H1 (cell line): ENCODE results near the gene HMGCS2. TPM values are rescaled to one million over a fixed set of nuclear protein-coding genes. Genes with fewer than 3 reads are reported as not detected.

Source experiments
- CTCF ChIA-PET: fragments of 300-600 bp; sonication (Branson Sonifier 250); formaldehyde crosslinking; loops from one replicate; lab custom pipeline; 2021; ENCODE audit not compliant: partially characterized antibody; lab: Charles Lee
- POLR2A ChIA-PET: fragments of 300-600 bp; sonication (Branson Sonifier 250); formaldehyde crosslinking; loops from one replicate; lab custom pipeline; 2021; ENCODE audit warnings: inconsistent platforms; ENCODE audit not compliant: partially characterized antibody; lab: Charles Lee
- DNase-seq, 2 experiments: peaks; one replicate each; pipeline versions ENCODE4 v3.0.0 to v3.0.0-alpha.2; 2010 to 2022; ENCODE audit warnings: low spot score in 2 of 2, low read depth in 1 of 2, mixed read lengths in 1 of 2
- FAIRE-seq: peaks from 2 replicates; lab custom pipeline; 2011; peaks lifted over from hg19 to GRCh38; lab: Jason Lieb, UNC
- H2AFZ ChIP-seq: 2 replicates; pipeline ENCODE4 v1.8.1; 2012; ENCODE audit warnings: low read length, inconsistent platforms
- H2AK5ac ChIP-seq: 2 replicates; pipeline ENCODE4 v1.6.1; 2013; ENCODE audit warnings: low read depth, low read length
- H2BK120ac ChIP-seq: replicated peaks from 2 replicates; pipeline ENCODE3; 2013; ENCODE audit warnings: low read depth, low read length, inconsistent platforms
- H2BK12ac ChIP-seq: 2 replicates; pipeline ENCODE4 v1.6.1; 2013; ENCODE audit warnings: low read depth, low read length
- H2BK15ac ChIP-seq: 2 replicates; pipeline ENCODE4 v1.6.1; 2013; ENCODE audit warnings: low read length
- H2BK20ac ChIP-seq: 2 replicates; pipeline ENCODE4 v1.6.1; 2013; ENCODE audit warnings: low read length
- H2BK5ac ChIP-seq: 2 replicates; pipeline ENCODE4 v1.6.1; 2013; ENCODE audit warnings: low read depth, low read length
- H3K14ac ChIP-seq: 2 replicates; pipeline ENCODE4 v1.6.1; 2013; ENCODE audit warnings: inconsistent platforms; ENCODE audit not compliant: insufficient read length
- H3K18ac ChIP-seq: 2 replicates; pipeline ENCODE4 v1.6.1; 2013; ENCODE audit warnings: low read length; ENCODE audit errors: extremely low read depth
- H3K23ac ChIP-seq: 2 replicates; pipeline ENCODE4 v1.6.1; 2013; ENCODE audit warnings: inconsistent platforms; ENCODE audit not compliant: insufficient read length
- H3K23me2 ChIP-seq: 2 replicates; pipeline ENCODE4 v1.6.1; 2013; ENCODE audit warnings: low read depth, low read length
- H3K27ac ChIP-seq: 2 replicates; pipeline ENCODE4 v1.6.1; 2011; ENCODE audit warnings: low read depth, low read length, inconsistent platforms
- H3K27me3 ChIP-seq, 4 experiments: replicated peaks in 1 of 4; 1 replicate in 1 of 4; 2 replicates in 3 of 4; pipeline versions ENCODE4 v1.6.1 to v1.8.1; 2011 to 2013; ENCODE audit warnings: low read length in 3 of 4, mild to moderate bottlenecking in 3 of 4, inconsistent platforms in 2 of 4, mixed read lengths in 2 of 4, moderate library complexity in 1 of 4; ENCODE audit not compliant: control insufficient read depth in 3 of 4, insufficient read depth in 3 of 4; ENCODE audit errors: extremely low read depth in 1 of 4
- H3K36me3 ChIP-seq, 4 experiments: 2 replicates each; pipeline versions ENCODE4 v1.6.1 to v1.8.1; 2011 to 2013; ENCODE audit warnings: mild to moderate bottlenecking in 4 of 4, low read length in 3 of 4, moderate library complexity in 2 of 4, control low read depth in 1 of 4, inconsistent platforms in 1 of 4; ENCODE audit not compliant: insufficient read depth in 4 of 4, control insufficient read depth in 2 of 4
- H3K4ac ChIP-seq: replicated peaks from 2 replicates; pipeline ENCODE3; 2013; ENCODE audit warnings: low read length, low read depth, mixed read lengths, inconsistent platforms; ENCODE audit not compliant: insufficient read length
- H3K4me1 ChIP-seq, 4 experiments: replicated peaks in 1 of 4; 1 replicate in 1 of 4; 2 replicates in 3 of 4; pipeline versions ENCODE4 v1.6.1 to v1.8.1; 2011 to 2013; ENCODE audit warnings: low read length in 3 of 4, inconsistent platforms in 2 of 4, mixed read lengths in 1 of 4; ENCODE audit not compliant: insufficient read depth in 4 of 4, control insufficient read depth in 3 of 4
- H3K4me2 ChIP-seq, 2 experiments: 2 replicates each; pipeline versions ENCODE4 v1.6.1 to v1.8.1; 2011 to 2013; ENCODE audit warnings: low read depth in 2 of 2, low read length in 2 of 2, control low read depth in 1 of 2, inconsistent platforms in 1 of 2, mild to moderate bottlenecking in 1 of 2; ENCODE audit not compliant: insufficient read depth in 1 of 2
- H3K4me3 ChIP-seq, 4 experiments: fragments of 200-600, 300-600 bp in 1 of 4; sonication (generic), shearing (Covaris generic), sonication (Bioruptor Twin) in 1 of 4; 2 replicates each; pipeline versions ENCODE4 v1.5.1 to v1.8.1; 2011 to 2016; ENCODE audit warnings: low read length in 4 of 4, low read depth in 3 of 4, control low read depth in 2 of 4, inconsistent platforms in 2 of 4, mild to moderate bottlenecking in 2 of 4, mixed read lengths in 1 of 4, moderate library complexity in 1 of 4; ENCODE audit not compliant: insufficient read depth in 2 of 4; ENCODE audit errors: extremely low read depth in 1 of 4
- H3K56ac ChIP-seq: replicated peaks from 2 replicates; pipeline ENCODE3; 2013; ENCODE audit warnings: low read depth, mild to moderate bottlenecking, mixed read lengths, low read length, inconsistent platforms; ENCODE audit not compliant: insufficient read length
- H3K79me1 ChIP-seq: 2 replicates; pipeline ENCODE4 v1.6.1; 2013; ENCODE audit warnings: low read depth, low read length, control low read depth
- H3K79me2 ChIP-seq, 2 experiments: 2 replicates each; pipeline versions ENCODE4 v1.6.1 to v1.8.1; 2012 to 2013; ENCODE audit warnings: low read length in 2 of 2, mild to moderate bottlenecking in 2 of 2, inconsistent platforms in 1 of 2; ENCODE audit not compliant: insufficient read depth in 2 of 2, control insufficient read depth in 1 of 2
- H3K9ac ChIP-seq, 4 experiments: replicated peaks in 1 of 4; 1 replicate in 1 of 4; 2 replicates in 3 of 4; pipeline versions ENCODE4 v1.6.1 to v1.8.1; 2011 to 2013; ENCODE audit warnings: low read depth in 3 of 4, low read length in 3 of 4, control low read depth in 2 of 4, mild to moderate bottlenecking in 2 of 4, moderate library complexity in 2 of 4, inconsistent platforms in 1 of 4; ENCODE audit errors: extremely low read depth in 1 of 4
- H3K9me3 ChIP-seq, 2 experiments: 2 replicates each; pipeline versions ENCODE4 v1.6.1 to v1.8.1; 2012 to 2013; ENCODE audit warnings: mild to moderate bottlenecking in 2 of 2, moderate library complexity in 2 of 2, control low read depth in 1 of 2, inconsistent platforms in 1 of 2, low read depth in 1 of 2, low read length in 1 of 2, mixed read lengths in 1 of 2; ENCODE audit not compliant: insufficient read depth in 2 of 2
- H4K20me1 ChIP-seq, 2 experiments: replicated peaks in 1 of 2; 2 replicates each; pipeline versions ENCODE3 to v1.8.1; 2011 to 2013; ENCODE audit warnings: inconsistent platforms in 2 of 2, low read length in 2 of 2, mild to moderate bottlenecking in 1 of 2; ENCODE audit not compliant: insufficient read depth in 2 of 2, control insufficient read depth in 1 of 2
- H4K5ac ChIP-seq: 2 replicates; pipeline ENCODE4 v1.6.1; 2013; ENCODE audit warnings: low read length, low read depth, mixed read lengths, inconsistent platforms; ENCODE audit not compliant: insufficient read length
- H4K8ac ChIP-seq: 2 replicates; pipeline ENCODE4 v1.8.0; 2013; ENCODE audit warnings: mild to moderate bottlenecking, moderate library complexity, low read length, inconsistent platforms; ENCODE audit not compliant: insufficient read depth; ENCODE audit errors: extremely low read depth
- H4K91ac ChIP-seq: replicated peaks from 2 replicates; pipeline ENCODE3; 2013; ENCODE audit warnings: low read length, mixed read lengths, inconsistent platforms; ENCODE audit not compliant: insufficient read length
- CBX5 ChIP-seq: fragments of 300-800, 300-1000 bp; sonication (generic); IDR thresholded peaks from 2 replicates; pipeline ENCODE4 v1.7.1; 2016; ENCODE audit warnings: antibody characterized with exemption, low read length, low read depth
- FOSL1 ChIP-seq: IDR thresholded peaks from 2 replicates; pipeline ENCODE4 v1.6.1; 2011; ENCODE audit warnings: mild to moderate bottlenecking, low read depth, low read length, moderate library complexity; ENCODE audit not compliant: insufficient read depth
- GABPA ChIP-seq: IDR thresholded peaks from 2 replicates; pipeline ENCODE4 v1.6.1; 2011; ENCODE audit warnings: mild to moderate bottlenecking, low read length, moderate library complexity, borderline replicate concordance; ENCODE audit not compliant: insufficient read depth
- KDM4A ChIP-seq: IDR thresholded peaks from one replicate; pipeline ENCODE4 v1.7.1; 2012; ENCODE audit warnings: low read depth, mild to moderate bottlenecking, moderate library complexity, low read length, inconsistent platforms; ENCODE audit not compliant: severe bottlenecking
- NRF1 ChIP-seq: IDR thresholded peaks from 2 replicates; pipeline ENCODE4 v1.6.1; 2011; ENCODE audit warnings: mild to moderate bottlenecking, low read depth, low read length, improper control_type of control experiment
- PHF8 ChIP-seq: fragments of 200-600 bp; sonication (generic); conservative IDR thresholded peaks from 2 replicates; pipeline ENCODE4 v1.7.1; 2012; ENCODE audit warnings: low read depth, mild to moderate bottlenecking, inconsistent platforms, low read length, moderate library complexity
- POLR2AphosphoS5 ChIP-seq: IDR thresholded peaks from 2 replicates; pipeline ENCODE4 v1.6.1; 2011; ENCODE audit warnings: low read depth, low read length
- SAP30 ChIP-seq: fragments of 300-600 bp; sonication (generic); IDR thresholded peaks from 2 replicates; pipeline ENCODE4 v1.7.1; 2012; ENCODE audit warnings: low read length, moderate library complexity, mild to moderate bottlenecking, inconsistent platforms; ENCODE audit not compliant: insufficient read depth, insufficient replicate concordance
- SIN3A ChIP-seq, 2 experiments: IDR thresholded peaks in 1 of 2; conservative IDR thresholded peaks in 1 of 2; 2 replicates each; pipeline ENCODE4 v1.6.1; 2011 to 2012; ENCODE audit warnings: low read length in 2 of 2, improper control_type of control experiment in 1 of 2, low read depth in 1 of 2, mild to moderate bottlenecking in 1 of 2
- SP2 ChIP-seq: IDR thresholded peaks from 2 replicates; pipeline ENCODE4 v1.6.1; 2012; ENCODE audit warnings: mild to moderate bottlenecking, low read length, inconsistent platforms
- SRF ChIP-seq: IDR thresholded peaks from 2 replicates; pipeline ENCODE4 v1.6.1; 2011; ENCODE audit warnings: mild to moderate bottlenecking, low read depth, low read length, moderate library complexity
- WGBS, 2 experiments: shearing (Covaris generic) in 1 of 2; methylation state at CpG; one replicate each; pipeline versions ENCODE4 v1.1.6 to v1.1.7; 2013 to 2015; ENCODE audit warnings: low lambda C conversion rate in 2 of 2, mixed read lengths in 2 of 2, inconsistent platforms in 1 of 2, low coverage in 1 of 2, missing lambda C conversion rate in 1 of 2; ENCODE audit not compliant: insufficient replicate concordance in 2 of 2, insufficient coverage in 1 of 2, insufficient read length in 1 of 2; ENCODE audit errors: extremely low coverage in 1 of 2, missing lambda C conversion rate in 1 of 2; 5-methylcytosine and 5-hydroxymethylcytosine counted together
- polyA plus RNA-seq, 7 experiments: library from polyadenylated mRNA; depleted of rRNA in 3 of 7; stranded (reverse) in 5 of 7; unstranded in 2 of 7; fragments of >200 nt in 5 of 7; fragments of 200-250 nt in 2 of 7; gene quantifications; 1 replicate in 5 of 7; 2 replicates in 1 of 7; 4 replicates in 1 of 7; pipeline versions ENCODE4 v1.2.1 to v1.2.3, GENCODE V29; 2011 to 2013; ENCODE audit warnings: missing spikeins in 2 of 7, mixed read lengths in 2 of 7
- total RNA-seq: library from RNA; stranded (reverse); fragmentation: NEBNext Ultra II Directional; extraction: Animal tissue kit (Norgen Biotek cat#: 25700); gene quantifications from 2 replicates; pipeline ENCODE4 v1.2.1, GENCODE V29; 2021

HMGCS2 gene
- total and polyA plus RNA-seq, 2 of the 8 experiments (the other 6 are each of a cell fraction or from before 2014, with no cell fraction given) = not detected

DNA sequence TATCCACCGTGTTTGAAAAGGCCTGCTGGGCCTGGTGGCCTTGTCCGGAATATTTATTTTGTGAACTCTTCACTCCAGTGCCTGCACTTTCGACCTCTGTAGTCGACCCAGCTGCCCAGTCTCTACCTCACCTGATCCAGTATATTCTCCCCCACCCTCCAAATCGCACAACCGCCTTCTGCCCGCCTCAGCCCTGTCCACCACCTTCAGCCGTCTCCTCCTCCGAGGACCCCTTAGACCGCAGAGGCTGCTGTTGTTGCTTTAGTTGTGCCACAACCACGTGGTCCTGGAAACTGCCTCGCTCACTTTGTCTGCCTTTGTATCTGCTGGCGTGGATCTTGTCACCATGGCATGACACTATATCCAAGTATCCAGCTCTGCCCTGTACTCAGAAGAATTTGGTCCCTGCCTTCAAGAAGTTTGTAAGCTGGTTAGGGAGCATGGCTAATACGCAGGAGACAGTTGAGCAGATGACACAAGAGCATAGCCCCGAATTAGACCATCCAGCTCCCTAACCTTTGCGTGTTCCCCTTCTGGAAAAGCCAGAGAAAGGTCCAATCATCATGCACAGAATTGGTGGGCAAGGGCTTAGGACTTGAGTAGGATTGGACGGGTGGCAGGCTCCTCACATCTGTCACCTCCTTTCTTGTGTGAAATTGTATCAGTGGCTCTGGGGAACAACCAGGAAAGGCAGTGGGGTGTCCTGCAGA, 55.5 kb downstream of the HMGCS2 start:
- Histone ChIP-seq H3K4me3 (peak overlapping the region; percentile 85 to 99 (median 99)), H4K8ac (peak overlapping the region; percentile 92; the same call in 1 of the 2 replicates), H3K36me3 (peaks cover 0 to 25% (median 0%) of the 10 kb centered on the region in 4 experiments; a peak in 1 of 8 replicates), H3K27me3 (no peaks in the 10 kb centered on the region), H3K18ac (peak overlapping the region; percentile 73), H3K9ac (peak overlapping the region; percentile 80 to 96 (median 94)), H3K23ac (no peak overlapping the region), H3K56ac (peak overlapping the region; percentile 66), H3K79me1 (peaks cover 13% of the 10 kb centered on the region), H3K9me3 (no peaks in the 10 kb centered on the region), H2BK15ac (peak overlapping the region; percentile 66; the same call in 1 of the 2 replicates), H4K91ac (peak overlapping the region; percentile 75), H2AK5ac (peak overlapping the region; percentile 94), H2BK12ac (peak overlapping the region; percentile 13), H2BK20ac (0 out of 2 replicates have a peak overlapping the region, but pooled peaks have one; percentile 43), H2BK5ac (peak overlapping the region; percentile 95), H3K4me2 (peak overlapping the region; percentile 87 to 95), H2BK120ac (peak overlapping the region; percentile 19), H4K20me1 (peaks cover 33 to 37% of the 10 kb centered on the region in 2 experiments), H3K4me1 (peaks cover 17 to 32% (median 20%) of the 10 kb centered on the region in 4 experiments), H3K79me2 (peaks cover 44 to 63% of the 10 kb centered on the region in 2 experiments), H3K14ac (no peak overlapping the region), H3K23me2 (peaks cover 12% of the 10 kb centered on the region), H3K4ac (peak overlapping the region; percentile 72), H2AFZ (no peak overlapping the region), H4K5ac (peak overlapping the region; percentile 46), H3K27ac (peak overlapping the region; percentile 62)
- POLR2A ChIA-PET = interaction anchor here (0.6 to 9.5 kb wide), 25 partner anchors 10 to 123 kb away, joined by 3 to 425 read pairs (median 9); partner anchors contain the start of genes HMGCS2 and ZNF697
- WGBS, 2 experiments = 1% methylated on average over 17 of the region's 17 CpGs; no CpG with 5 or more reads in 1 of the 2 experiments
- FAIRE-seq (no peak), DNase-seq (peak in 1 of 2 experiments; percentile 54)
- CTCF ChIA-PET = interaction anchor here (1.2 to 7.5 kb wide), 4 partner anchors 30 to 102 kb away, joined by 3 to 67 read pairs (median 16); no protein-coding TSS in a partner anchor
- TF ChIP-seq SP2 = no peak
- TF ChIP-seq SAP30 = no peak
- no peak for TF ChIP-seq GABPA
- no peak for TF ChIP-seq CBX5
- TF ChIP-seq NRF1 = no peak
- no peak for TF ChIP-seq KDM4A
- peak; percentile 8 for TF ChIP-seq POLR2AphosphoS5
- peak in 1 of 2 experiments; percentile 48; a peak in 1 of 4 replicates for TF ChIP-seq SIN3A (conservative IDR thresholded peaks at IDR 0.05 in 1 of 2, IDR thresholded peaks at IDR 0.05 in 1 of 2; ENCODE audit: low read depth in 1 of 2, low read length in 2 of 2)
- TF ChIP-seq FOSL1 = no peak
- TF ChIP-seq SRF = no peak
- TF ChIP-seq PHF8 = peak; percentile 14; the same call in 1 of the 2 replicates
